GM10248 (cell line): ENCODE results near the gene WAPL.

Source experiments
- CTCF ChIA-PET: fragments of 300-600 bp; sonication (Branson Sonifier 250); formaldehyde crosslinking; extraction: SDS; loops from one replicate; lab custom pipeline; 2021; ENCODE audit warnings: antibody characterized with exemption; lab: Yijun Ruan, JAX
- POLR2A ChIA-PET: fragments of 350-650 bp; sonication (Branson Sonifier 250); formaldehyde crosslinking; extraction: SDS; loops from one replicate; lab custom pipeline; 2020; ENCODE audit warnings: antibody characterized with exemption; lab: Yijun Ruan, JAX
- DNase-seq: peaks from one replicate; pipeline ENCODE4 v3.0.0; 2012; ENCODE audit errors: extremely low spot score
- TF ChIP-seq, protein P1 (sequence below): IDR thresholded peaks from 2 replicates; pipeline ENCODE4 v1.5.1; 2012; ENCODE audit warnings: mild to moderate bottlenecking, low read depth; ENCODE audit errors: extremely low read depth, missing control alignments, control extremely low read depth

WAPL gene

GRCh38 chr10:86497621-86498020 is 24.0 kb downstream of the WAPL start:
- DNase-seq, result no peak
- TF ChIP-seq, protein P1, sequence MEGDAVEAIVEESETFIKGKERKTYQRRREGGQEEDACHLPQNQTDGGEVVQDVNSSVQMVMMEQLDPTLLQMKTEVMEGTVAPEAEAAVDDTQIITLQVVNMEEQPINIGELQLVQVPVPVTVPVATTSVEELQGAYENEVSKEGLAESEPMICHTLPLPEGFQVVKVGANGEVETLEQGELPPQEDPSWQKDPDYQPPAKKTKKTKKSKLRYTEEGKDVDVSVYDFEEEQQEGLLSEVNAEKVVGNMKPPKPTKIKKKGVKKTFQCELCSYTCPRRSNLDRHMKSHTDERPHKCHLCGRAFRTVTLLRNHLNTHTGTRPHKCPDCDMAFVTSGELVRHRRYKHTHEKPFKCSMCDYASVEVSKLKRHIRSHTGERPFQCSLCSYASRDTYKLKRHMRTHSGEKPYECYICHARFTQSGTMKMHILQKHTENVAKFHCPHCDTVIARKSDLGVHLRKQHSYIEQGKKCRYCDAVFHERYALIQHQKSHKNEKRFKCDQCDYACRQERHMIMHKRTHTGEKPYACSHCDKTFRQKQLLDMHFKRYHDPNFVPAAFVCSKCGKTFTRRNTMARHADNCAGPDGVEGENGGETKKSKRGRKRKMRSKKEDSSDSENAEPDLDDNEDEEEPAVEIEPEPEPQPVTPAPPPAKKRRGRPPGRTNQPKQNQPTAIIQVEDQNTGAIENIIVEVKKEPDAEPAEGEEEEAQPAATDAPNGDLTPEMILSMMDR, result no peak
- CTCF ChIA-PET, result interaction anchor here (1.1 kb wide), 1 partner anchor 12 kb away, joined by 3 read pairs; no protein-coding TSS in a partner anchor
- POLR2A ChIA-PET, result no interaction called here

GRCh38 chr10:86489960-86490612 is 31.5 kb downstream of the WAPL start:
- TF ChIP-seq, protein P1, result no peak
- CTCF ChIA-PET, result interaction anchor here (1.0 kb wide), 1 partner anchor 9 kb away, joined by 3 read pairs; no protein-coding TSS in a partner anchor
- no peak for DNase-seq
- POLR2A ChIA-PET, result no interaction called here

DNA sequence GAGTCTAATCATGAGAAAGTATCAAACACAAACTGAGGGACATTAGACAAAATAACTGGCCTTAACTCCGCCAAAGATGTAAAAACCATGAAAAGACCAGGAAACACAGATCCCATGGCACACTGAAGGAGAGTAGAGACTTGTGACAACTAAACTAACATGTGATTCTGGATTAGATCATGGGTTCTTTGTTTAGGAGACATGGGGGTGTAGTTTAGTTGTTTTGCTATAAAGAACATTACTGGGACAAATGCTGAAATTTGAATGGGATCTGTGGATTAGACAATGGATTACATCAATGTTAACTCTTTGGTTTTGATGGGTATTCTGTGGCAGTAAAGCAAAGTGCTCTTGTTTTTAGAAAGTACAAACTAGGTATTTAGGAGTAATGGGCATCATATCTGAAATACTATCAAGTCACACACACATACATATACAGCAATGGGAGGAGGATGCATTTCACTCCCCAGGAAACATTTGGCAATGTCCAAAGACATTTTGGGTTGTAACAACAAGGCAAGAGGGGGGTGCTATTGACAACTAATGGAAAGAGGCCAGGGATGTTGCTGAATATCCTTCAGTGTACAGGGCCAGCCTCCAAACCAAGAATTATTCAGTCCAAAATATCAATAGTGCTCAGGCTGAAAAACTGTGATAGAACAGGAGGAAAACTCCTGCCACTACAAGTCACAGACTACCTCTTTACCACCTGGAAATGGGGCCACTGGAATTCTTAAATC is 32.4 kb downstream of the WAPL start:
- TF ChIP-seq, protein P1, result no peak
- CTCF ChIA-PET, result interaction anchor here (1.0 kb wide), 1 partner anchor 9 kb away, joined by 3 read pairs; no protein-coding TSS in a partner anchor
- no peak for DNase-seq
- POLR2A ChIA-PET, result no interaction called here

- DNase-seq, result no peak
- TF ChIP-seq, protein P1, result no peak
- ChIA-PET POLR2A (no interaction called here), CTCF (interaction anchor here (1.0 to 1.6 kb wide), 2 partner anchors 9 to 12 kb away, joined by 4 to 6 read pairs; no protein-coding TSS in a partner anchor)
Measured at GRCh38 chr10:86486856-86487255, 34.7 kb downstream of the WAPL start.

- ChIA-PET CTCF (interaction anchor here (0.9 to 1.1 kb wide), 2 partner anchors 10 to 20 kb away, joined by 3 to 4 read pairs; no protein-coding TSS in a partner anchor), POLR2A (interaction anchor here (0.7 kb wide), 1 partner anchor 75 kb away, joined by 5 read pairs; no protein-coding TSS in a partner anchor)
- TF ChIP-seq, protein P1, result no peak
- no peak for DNase-seq
Measured at GRCh38 chr10:86483664-86484063, 37.9 kb downstream of the WAPL start.

GRCh38 chr10:86481761-86482160 is 39.8 kb downstream of the WAPL start:
- ChIA-PET CTCF (interaction anchor here (1.0 kb wide), 1 partner anchor 11 kb away, joined by 3 read pairs; no protein-coding TSS in a partner anchor), POLR2A (no interaction called here)
- no peak for DNase-seq
- TF ChIP-seq, protein P1, result no peak
